LoVo (cell line): ENCODE results near the gene STYX.

ENCODE experiments used
- DNase-seq: peaks from one replicate; pipeline ENCODE4 v3.0.0-alpha.2; 2016; ENCODE audit warnings: low spot score

STYX gene

DNA sequence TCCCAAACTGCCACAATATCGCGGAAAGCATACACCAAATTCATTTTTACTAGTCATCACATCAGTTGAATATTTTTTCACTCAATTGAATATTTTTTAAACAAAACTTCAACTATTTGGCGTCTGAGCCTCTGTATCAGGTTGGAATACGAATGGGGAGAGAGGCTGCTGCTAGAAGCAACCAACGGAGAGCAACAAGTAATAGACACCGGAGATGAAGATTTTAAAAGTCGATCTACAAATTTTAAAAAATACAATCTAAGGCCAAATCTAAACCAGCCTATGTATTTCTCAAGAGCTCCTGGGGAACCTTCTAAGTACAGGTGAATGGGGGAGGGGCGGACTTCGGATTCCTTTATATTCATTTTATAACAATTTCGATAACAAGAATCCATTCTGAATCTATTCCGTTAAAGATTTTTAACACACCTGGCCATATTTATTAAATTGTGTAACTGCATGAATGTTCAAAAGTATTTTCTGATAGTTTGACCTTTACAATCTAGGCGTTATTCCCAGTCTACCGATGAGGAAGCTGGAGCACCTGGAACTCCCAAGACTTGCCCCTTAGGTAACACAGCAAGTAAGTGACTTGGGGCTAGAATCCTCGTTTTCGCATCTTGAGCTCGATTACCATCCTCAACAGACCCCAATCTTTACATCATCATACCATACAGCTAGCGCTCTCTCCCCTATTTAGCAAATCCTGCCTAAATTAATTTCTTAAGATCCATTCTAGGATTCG is 60.2 kb downstream of the STYX start:
- DNase-seq: peak; percentile 13

- no peak for DNase-seq
Observed at GRCh38 chr14:52790756-52791222, 60.8 kb downstream of the STYX start.

GRCh38 chr14:52791223-52792096 is 61.5 kb downstream of the STYX start, which contains the start of gene GNPNAT1:
Gene GNPNAT1 (minus strand): TSS chr14:52791607. CDS start chr14:52784650, 6,957 bp downstream.
- DNase-seq: peak; percentile 91

- no peak for DNase-seq
Observed at GRCh38 chr14:52792097-52792415, 62.1 kb downstream of the STYX start.

- no peak for DNase-seq
Observed at GRCh38 chr14:52793061-52793460, 63.1 kb downstream of the STYX start.

DNA sequence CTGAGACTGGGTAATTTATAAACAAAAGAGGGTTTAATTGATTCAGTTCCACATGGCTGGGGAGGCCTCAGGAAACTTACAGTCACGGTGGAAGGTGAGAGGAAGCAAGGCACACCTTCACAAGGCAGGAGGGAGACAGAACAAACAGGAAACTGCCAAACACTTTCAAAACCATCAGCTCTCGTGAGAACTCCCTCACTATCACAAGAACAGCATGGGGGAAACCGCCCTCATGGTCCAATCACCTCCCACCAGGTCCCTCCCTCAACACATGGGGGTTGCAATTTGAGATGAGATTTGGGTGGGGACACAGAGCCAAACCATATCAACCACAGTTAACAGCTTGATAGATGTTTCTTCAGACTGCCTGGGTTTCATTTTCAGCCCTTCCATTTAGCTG is 67.7 kb downstream of the STYX start:
- DNase-seq: no peak

DNA sequence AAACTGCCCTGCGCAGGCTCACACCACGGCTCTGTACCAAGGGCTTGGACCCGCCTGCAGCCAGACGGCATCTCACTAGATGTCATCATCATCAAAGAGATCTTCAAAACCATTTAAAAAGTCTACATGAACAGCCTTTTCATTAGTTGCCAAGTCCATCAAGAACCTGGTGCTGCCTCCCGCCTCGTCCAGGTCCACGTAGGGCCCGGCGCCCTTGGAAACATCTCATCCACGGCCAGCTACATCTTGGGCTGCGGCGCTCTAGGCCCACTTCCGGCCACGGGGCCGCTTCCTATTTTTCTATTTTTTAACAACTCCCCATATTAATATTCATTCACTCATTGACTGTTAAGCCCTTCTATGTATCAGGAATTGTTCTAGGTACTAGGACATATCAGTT is 68.9 kb downstream of the STYX start:
- no peak for DNase-seq

DNA sequence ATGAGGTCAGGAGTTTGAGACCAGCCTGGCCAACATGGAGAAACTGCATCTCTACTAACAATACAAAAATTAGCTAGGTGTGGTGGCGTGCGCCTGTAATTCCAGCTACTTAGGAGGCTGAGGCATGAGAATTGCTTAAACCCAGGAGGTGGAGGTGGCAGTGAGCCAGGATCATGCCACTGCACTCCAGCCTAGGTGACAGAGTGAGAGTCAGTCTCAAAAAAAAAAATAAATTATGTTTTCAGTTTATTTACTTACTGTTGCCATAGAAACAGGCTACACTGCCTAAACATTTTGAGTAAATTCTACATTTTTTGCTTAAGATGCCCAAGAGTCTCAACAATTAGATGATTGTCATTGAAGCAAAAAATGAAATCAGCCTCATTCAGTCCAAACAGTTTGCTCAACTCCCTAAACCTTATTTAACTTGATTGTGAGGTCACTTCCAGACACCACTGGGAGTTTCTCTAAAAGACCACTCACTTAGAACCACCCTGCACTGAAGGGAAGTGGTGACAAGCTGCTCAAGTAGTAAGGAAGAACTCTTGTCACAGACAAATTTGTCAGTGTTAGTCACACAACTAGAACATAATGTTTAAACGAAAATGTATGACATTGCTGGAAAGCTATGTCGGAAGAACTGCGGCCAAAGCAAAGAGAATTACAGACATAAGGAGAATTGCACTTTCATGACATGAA is 71.2 kb downstream of the STYX start:
- DNase-seq: no peak

DNA sequence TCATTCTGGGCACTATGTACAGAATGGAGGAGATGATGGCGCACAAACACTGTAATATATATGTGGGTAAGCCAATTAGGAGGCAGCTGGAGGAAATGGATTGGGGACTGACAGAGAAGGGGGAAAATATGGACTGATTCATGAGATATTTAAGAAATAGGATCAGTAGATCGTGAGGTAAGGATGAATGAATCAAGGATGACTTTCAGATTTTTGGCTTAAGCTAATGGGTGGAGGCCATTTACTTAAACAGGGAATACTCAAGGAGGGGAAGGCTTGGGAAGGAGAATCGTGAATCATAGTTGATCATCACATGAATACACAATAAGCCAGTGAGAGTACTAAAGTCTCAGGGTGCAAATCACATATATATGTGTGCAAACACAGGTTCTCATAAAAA is 72.6 kb downstream of the STYX start:
- no peak for DNase-seq

DNA sequence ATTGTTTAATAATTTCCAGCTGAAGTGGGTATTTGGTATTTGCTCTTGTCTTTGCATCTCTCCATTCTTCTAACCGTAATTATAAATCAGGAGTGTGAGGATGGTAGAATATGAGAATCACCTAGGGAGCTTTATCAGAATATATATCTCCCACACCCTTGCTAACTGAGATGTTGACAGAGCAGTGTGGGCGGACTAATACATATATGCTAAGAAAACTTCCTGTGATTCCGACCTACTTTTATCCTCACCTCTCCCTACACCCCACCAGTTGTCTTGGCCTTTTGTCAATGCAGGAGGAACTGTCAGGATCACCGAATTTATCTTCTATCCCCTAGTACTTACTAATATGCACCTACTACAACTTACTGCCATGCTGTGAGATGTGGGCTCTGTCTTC is 76.1 kb downstream of the STYX start:
- no peak for DNase-seq

DNA sequence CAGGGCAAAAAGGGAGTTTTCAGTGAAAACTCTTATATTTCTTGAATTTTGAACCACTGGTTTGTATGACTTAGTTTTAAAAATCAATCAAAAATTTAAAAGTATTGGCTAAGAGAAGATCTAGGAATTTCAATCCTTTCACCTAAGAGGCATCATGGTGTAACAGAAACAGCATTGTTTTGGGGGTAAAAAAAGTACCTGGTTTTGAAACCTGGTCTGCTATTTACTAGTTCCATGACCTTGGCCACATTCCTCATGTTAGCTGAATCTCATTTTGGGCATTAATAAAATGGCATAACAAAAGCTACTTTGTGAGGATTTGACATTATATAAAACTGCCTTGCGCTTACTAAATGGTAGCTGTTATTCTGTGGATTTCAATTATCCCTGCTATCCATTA is 78.1 kb downstream of the STYX start:
- no peak for DNase-seq

GRCh38 chr14:52821805-52822250 is 91.9 kb downstream of the STYX start:
- no peak for DNase-seq

DNA sequence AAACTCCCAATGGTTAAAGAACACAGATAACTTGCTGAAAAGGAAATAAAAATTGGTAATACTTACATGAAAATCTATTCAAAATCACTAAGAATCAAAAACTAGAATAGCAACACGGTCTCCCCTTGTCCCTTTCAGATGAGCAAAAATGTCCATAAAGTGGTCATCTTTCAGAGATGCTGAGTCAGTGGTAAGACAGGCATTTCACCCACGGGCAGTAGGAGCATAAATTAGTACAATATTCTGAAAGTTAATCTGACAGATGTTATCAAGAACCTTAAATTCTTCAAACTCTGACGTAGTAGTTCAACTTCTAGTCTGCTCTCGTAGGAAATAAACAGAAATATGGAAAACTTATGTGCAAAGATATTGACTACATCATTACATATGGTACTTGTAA is 94.5 kb downstream of the STYX start:
- DNase-seq: no peak
